HG03432 (cell line): Measurements from ENCODE around the gene CADPS2.

Experiments
- ATAC-seq: cut with Tn5 transposase; IDR thresholded peaks from one replicate; pipeline ENCODE4 v1.9.1; 2021; ENCODE audit warnings: mild to moderate bottlenecking, moderate library complexity; ENCODE audit not compliant: unreplicated experiment

CADPS2 gene

DNA sequence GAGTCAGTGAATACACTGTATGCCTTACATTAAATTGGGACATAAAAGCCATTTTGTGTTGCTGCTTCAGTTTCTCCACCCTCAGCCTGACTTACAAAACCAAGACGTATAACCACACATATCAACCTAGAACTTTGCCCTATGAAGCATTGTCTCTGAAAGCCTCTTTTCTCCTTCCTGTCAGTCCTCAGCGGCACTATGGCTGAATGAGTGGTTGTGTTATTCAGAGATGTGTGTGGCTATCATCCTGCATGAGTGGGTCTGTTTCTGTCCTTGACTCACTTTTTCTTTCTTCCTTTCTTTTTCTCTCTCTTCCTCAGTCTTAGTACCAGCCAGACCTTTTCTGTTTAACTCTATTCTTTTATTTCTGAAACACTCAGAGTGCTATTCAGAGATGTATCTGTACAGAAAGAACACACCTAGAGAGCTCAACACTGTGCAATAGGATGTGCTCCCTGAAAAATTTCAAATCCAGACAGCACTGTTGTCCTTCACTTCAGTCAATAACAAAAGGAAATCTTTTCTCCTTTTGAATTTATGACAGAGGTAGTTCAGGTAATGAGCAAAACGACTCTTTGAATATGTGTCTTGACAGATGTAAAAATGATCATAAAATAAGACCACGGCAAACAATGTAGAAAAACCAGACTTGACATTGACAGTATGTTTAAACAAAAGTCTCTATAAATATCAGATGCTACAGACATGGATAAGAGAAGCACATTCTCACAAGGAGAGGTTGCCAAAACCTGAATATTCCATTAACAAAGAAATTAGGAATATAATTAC lies 418.4 kb downstream of the CADPS2 start:
- ATAC-seq, result no peak

DNA sequence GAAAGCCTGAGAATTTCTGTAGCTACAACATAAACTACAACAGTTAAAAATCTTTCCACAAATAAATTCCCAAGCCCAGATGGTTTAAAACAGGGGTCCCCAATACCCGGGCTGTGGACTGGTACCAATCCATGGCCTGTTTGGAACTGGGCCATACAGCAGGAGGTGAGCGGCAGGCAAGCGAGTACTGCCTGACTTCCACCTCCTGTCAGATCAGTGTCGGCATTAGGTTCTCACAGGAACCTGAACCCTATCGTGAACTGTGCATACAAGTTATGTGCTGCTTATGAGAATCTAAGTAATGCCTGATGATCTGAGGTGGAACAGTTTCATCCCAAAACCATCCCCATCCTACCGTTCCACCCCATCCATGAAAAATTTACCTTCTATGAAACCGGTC lies 421.0 kb downstream of the CADPS2 start:
- no peak for ATAC-seq

DNA sequence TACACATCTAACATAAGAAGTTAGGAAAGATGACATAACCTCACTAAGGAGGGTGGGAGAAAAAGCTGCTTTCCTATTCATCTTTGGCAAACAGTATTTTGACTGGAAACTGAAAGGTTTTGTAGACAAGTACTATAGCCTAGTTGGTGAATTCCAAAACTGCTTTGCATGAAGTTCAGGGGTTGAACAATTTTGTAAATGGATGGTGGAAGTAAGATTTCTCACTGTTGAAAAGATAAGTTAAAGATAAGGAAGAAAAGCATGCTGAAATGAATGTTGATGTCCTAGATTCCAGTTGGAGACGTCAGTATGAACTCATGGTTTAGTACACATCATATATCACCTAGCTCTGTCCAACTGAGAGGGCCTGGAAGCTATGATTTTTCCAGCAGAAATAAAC lies 422.6 kb downstream of the CADPS2 start:
- no peak for ATAC-seq

DNA sequence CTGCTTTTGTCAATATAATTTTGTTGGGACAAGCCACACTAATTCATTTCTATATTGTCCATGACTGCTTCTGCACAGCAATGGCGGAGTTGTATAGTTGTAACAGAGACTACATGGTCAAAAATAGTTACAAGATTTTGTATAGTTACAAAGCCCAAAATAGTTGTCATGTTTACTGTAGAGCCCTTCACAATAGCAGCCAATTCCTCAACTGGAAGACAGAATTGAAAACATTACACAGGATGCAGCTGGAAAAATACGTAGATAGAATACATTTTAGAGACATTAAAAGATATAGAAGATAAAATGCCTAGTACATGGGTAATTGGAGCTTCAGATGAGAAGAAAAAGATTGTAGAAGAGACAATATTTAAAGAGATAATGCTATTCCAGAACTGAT lies 425.3 kb downstream of the CADPS2 start:
- ATAC-seq, result no peak

DNA sequence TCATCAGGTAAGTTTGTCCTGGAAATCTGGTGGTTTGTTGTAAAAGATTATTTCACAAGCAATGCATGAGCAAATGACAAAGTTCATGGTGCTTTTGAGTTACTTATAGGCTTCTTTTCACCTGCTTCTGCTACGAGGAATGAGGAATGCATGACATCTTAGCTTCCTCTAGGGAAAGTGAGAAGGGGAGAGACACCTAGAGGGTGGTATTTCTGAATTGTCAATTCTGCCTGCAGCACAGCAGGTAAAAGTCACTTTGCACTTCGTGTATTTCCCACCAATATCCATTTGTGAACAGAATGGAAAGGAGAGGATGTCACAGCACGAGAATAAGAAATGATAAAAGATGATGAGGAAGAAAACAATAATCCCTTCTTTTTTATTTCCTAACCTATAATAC lies 428.3 kb downstream of the CADPS2 start:
- ATAC-seq, result no peak

DNA sequence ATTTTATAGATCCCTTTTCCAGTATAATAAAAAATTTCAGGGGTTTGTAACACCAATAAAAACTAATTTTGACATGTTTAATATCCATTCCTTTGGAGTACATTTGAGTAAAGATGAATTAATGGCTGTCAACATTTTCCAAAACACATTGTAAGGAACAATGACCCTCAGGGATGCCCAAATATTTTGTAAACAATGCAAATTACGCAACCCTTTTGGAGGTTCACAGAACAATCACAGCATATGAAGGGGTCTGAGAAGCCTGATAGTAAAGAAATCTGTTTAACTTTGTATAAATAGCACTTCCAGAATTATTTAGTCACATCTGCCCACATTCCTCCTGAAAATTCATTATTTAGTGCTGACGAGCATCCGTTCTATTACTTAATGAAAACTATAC lies 428.9 kb downstream of the CADPS2 start:
- no peak for ATAC-seq

DNA sequence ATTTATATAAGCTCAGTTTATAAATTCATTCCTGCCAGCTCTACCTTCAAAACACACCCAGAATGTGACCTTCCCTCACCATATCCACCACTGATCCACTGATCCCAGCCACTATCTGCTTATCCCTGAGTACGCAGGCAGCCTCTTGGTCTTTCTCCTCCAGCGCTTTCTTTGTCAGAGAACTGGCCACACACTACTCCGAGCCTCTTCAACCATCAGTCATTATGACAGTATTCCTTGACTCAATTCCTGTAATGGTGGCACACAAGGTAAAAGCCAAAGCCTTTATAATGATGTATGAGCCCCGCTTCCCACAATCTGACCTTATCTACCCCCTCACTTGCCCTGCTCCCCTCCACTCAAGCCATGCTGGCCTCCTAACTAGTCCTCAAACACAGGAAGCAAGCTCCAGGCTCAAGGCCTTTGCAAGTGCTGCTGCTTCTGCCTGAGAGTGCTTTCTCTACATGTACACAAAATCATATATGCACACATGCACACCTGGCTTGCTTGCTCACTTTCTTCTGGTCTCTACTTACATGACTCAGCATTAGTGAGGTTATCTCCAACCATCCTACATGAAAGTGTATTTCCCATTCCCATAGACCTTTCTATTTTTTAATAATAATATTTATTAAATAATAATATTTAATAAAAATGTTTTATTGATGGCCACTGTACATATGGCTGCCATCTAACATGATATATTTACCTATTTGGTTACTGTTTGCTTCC lies 431.3 kb downstream of the CADPS2 start:
- ATAC-seq, result no peak

DNA sequence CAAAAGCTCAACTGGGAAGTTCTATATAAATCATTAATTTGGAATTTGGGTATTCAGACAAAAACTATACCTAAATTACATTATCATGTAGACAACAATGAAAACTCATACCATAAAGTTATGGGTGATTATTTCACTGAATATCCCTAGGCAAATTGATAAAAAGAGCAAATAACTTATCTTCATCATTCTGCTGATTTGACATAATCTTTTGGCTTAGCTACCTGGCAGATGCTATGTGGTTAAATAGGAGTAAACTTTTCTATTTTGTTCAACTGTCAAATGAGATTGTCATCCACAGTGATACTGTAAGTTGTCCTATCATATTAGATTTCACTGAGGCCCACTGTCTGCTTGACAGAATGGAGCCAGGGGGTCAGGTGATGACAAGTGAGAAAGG lies 432.8 kb downstream of the CADPS2 start:
- ATAC-seq, result no peak

DNA sequence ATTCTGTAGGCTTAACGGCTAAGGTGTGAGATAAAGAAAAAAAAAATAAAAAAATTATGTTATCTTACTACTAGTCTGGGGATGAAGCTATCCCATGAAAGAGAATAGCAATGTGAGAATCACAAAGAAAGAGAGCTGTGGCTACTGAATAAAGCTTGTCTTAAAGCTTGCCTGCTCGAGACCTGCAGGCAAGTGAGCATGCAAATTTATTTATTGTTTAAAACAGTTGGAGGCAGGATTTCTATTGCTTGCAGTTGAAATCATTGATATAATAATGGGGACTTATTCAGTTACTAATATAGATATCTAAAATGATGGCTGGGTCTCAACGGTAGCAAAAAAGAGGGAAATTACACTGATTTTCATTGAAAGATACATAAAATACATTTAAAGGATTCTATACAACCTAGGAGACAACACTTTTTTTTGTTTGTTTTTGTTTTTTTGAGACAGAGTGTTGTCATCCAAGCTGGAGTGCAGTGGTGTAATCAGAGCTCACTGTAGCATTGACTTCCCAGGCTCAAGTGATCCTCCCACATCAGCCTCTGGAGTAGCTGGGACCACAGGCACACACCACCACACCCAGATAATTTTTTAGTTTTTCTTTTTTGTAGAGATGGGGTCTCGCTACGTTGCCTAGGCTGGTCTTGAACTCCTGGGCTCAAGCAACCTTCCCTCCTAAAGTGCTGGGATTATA lies 437.2 kb downstream of the CADPS2 start:
- no peak for ATAC-seq

DNA sequence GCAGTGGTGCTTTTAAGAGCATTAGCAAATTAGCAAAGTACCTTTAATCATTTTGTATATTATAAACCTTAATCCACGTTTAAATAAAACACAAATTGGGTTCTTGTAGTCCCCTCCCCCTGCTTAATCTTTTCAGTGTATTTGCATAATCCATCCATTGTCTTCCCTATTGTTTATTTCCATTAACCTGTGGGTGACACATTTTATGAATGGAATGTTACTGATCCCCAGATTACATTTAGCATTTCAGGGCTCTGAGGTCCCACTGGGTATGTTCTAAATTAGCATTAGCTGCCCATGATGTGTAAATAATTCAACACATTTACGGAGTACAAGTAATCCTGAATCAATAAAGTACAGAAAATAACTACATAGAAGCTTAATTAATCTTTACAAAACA lies 443.3 kb downstream of the CADPS2 start:
- no peak for ATAC-seq

DNA sequence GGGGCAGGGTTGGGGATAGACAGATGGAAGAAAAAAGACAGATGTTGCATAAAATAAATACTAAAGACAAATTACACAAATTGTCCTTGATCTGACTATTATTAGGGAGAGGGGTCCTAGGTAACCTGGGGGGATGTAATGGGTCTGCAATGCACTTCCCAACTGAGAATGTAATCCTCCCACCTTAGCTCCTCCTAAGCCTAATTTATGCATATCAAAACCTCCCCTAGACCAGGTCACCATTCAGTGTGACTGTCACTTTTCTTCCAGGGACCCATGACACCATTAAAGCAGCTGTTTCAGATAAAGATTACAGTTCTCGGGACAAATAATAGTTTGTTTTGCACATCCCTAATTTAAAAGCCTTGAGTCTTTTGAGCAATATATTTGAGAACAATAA lies 447.8 kb downstream of the CADPS2 start:
- ATAC-seq, result no peak

DNA sequence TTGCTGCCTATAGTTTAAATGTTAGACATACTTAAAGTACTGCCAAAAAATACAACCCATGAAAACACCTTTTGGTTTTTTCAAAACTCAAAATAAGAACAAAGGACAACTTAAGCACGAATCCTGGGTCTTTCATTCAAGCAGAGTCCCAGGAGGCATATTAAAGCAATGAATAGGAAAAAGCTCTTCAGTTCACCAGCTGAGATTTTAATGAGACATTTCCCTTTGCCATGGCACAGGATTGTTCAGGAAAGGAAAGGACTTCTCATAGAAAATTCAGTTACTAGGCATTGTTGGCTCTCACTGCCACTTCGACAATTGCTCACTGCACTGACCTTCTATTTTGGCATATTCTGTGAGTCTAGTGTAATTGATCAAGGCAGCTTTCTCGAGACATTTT lies 448.3 kb downstream of the CADPS2 start:
- no peak for ATAC-seq

DNA sequence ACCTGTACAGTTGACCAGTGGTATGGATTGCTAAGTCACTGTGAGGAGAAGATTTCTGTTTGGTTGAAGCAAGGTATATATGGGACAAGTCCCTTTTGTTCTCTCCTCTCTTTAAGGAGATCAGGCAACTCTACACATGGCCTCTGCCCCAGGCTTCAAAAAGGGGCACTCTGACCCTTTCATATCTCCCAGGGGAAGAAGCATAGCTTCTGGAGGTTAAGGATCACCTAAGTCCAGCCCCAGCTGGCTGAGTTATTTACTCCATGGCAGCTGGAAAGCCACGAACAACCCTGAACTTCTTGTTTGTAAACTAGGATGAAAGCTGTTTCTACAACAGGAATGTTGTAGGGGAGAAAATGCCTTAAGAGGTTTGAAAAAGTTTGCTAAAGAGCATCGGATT lies 452.5 kb downstream of the CADPS2 start:
- ATAC-seq, result no peak

DNA sequence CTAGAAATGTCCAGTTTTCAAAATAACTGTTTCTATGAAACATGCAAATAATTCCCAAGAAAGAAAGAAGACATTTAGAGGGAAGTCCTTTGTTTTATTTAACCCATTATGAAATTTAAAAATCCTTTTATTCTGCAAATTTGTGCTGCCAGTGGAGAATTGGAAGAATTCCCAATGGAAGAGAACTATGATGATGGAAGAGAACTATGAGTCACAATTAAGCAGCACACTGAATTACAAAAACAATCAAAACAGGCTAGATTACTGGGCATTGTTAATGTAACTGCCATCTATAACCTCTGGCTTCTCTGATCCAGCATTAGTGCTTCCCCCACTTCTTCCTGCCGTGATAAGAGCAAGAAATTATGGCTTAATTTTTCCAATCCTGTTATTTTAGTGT lies 455.6 kb downstream of the CADPS2 start:
- no peak for ATAC-seq

DNA sequence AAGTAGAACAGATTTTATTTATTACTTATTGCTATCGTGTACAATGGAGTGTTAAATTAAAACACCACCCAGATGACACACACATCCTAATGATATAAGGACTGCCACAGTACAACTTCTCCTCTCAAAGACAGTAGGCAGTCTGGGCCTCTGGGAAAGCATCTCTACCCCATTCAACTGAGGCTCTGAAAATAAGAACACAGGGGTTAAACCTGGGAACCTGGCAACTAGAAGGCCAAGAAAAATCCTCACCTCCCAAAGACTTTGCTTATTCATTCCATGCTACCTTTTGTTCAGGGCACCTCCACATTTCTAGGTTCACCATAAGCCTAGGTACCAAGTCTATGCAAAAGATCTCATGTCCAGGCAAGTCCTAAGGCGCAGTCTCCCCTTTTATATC lies 456.3 kb downstream of the CADPS2 start:
- ATAC-seq, result no peak

DNA sequence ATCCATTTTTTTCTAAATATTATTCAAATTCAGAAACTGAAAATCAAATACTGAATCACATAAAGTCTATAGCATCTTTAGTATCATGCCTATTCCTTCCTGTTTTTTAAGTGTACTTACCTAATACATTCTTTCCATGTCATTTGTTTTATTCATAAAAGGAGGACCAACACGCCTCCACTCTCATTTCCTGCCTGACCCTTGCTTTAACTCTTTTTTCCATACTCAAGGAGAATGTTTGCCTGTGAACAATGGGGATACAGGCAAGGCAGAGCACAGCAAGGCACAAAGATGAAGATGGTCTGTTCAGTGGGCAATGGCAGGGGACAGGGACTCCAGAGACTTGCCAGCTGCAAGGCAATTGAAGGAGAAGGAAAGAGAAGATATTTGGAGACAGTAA lies 460.5 kb downstream of the CADPS2 start:
- no peak for ATAC-seq

DNA sequence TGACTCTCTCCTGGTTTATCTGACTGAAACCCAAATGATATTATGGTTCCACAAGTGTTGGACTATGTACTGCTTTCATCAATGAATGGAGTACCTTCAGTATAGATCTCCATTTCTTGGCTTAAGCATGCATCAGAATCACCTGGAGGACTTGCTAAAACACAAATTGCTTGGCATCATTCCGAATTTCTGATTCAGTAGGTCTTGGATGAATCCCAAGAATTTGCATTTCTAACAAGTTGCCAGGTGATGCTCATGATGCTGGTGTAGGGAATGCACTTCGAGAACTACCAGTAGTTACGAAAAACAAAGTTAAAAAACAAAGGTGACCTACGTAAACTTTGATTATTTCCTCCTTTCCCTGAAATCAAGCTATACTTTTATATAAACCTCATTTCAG lies 462.7 kb downstream of the CADPS2 start:
- no peak for ATAC-seq

DNA sequence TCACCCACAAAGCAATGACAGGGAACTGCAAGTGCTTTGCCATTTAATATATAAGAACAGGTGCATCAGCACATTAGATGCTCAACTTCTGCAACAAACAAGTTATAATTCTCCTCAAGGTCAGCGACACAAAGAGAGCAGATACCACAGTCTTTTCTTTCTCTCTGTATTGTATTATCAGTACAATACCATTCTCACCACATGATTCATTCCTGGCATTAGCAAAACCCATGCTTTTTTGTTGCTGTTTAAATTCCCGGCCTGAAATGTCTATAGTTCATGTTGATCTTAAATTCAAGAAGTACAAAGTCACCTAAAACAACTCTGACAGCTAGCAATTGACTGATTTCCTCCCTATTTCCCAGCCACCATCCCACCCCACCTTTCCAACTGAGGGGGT lies 469.9 kb downstream of the CADPS2 start:
- ATAC-seq, result peak; percentile 38

DNA sequence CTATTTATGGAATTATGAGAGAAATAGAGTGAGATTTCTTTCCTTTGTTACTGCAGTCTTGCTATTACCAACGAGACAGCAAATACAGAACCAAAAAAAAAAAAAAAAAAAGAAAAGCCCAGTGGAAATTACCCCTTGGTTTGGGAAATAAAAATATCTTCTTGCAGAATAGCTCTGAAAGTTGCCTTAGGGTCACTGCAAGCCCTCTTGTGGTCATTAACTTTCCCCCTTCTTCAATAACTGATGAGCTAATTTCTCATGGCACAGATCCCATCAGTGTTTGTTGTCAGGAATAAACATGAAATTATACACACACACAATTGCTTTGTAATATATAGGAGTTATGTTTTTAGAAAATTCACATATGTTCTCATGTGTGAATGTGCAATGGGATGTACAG lies 470.8 kb downstream of the CADPS2 start:
- no peak for ATAC-seq

DNA sequence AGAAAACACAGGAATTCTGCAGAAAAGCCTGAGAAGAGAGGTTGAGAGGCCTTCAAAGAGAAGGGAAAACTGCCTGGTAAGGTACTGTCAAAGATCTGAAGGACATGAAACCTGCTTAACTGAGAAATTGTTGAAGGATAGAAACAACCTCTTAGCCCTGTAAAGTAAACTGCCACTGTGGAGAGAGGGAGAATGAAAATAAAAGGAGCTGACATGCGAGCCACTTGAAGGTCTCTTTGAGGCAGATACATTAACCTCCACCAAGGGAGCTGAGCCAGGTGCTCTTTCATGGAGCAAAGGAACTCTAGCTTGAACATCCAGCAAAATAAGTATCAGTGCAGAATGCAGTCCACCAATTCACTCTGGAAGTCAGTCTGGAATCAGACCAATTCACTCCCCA lies 472.9 kb downstream of the CADPS2 start:
- no peak for ATAC-seq

DNA sequence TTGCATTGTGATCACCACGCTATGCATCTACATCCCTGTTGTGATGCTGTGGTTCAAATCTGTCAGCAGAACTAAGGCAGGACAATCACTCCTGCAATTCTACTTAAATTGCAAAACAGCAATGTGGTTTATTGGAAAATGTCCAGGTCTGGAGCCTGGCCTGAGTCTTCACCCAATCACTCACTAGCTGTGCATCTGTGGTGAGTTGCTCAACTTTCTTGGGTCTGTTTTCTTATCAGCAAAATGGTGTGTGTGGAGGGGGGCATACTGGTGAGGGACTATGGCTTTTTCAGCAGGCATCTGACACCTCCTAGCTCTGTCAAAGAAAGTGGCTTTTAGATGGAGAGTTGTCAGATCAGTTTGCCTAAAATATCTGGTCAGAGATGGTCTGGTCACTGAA lies 473.4 kb downstream of the CADPS2 start:
- no peak for ATAC-seq

DNA sequence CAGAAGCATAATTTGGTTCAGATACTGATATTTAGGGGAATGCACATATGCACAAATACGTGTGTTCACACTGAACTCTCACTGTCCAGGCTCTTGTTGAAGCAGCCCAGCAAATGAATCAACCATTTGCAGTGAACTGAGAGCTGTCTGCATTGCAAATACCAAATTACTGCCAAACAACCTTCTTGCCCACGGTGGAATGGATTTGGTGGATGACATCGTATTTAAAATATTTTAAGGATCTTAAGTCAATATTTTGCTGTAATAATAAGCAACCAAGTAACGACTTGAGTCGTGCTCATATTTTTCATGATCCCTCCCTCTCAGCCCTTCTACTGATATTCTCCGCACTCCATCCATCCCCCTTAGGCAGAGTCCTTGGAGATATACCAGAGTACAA lies 473.8 kb downstream of the CADPS2 start:
- no peak for ATAC-seq
